ENCODE data around the gene CATSPER1.

DNA sequence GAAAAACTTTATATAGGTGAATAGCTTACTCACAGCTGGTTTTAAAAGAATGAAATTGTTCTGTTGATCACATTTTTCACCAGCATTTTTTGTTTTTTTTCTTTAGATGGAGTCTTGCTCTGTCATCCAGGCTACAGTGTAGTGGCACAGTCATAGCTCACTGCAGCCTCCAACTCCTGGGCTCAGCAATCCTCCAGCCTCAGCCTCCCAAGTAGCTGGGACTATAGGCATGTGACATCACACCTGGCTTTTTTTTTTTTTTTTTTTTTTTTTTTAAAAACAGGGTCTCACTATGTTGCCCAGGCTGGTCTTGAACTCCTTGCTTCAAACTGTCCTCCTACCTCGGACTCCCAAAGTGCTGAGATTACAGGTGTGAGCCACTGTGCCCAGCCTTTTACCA is 47.4 kb upstream of the CATSPER1 start:
- no peak for TF ChIP-seq POLR2A (IDR thresholded peaks at IDR 0.05; ENCODE audit: low read length)
- no peak for TF ChIP-seq RCOR1 (IDR thresholded peaks at IDR 0.05; ENCODE audit: low read depth, low read length)
- TF ChIP-seq RNF2 (IDR thresholded peaks at IDR 0.05; ENCODE audit: borderline replicate concordance, low read depth) = no peak
- TF ChIP-seq, protein P1, sequence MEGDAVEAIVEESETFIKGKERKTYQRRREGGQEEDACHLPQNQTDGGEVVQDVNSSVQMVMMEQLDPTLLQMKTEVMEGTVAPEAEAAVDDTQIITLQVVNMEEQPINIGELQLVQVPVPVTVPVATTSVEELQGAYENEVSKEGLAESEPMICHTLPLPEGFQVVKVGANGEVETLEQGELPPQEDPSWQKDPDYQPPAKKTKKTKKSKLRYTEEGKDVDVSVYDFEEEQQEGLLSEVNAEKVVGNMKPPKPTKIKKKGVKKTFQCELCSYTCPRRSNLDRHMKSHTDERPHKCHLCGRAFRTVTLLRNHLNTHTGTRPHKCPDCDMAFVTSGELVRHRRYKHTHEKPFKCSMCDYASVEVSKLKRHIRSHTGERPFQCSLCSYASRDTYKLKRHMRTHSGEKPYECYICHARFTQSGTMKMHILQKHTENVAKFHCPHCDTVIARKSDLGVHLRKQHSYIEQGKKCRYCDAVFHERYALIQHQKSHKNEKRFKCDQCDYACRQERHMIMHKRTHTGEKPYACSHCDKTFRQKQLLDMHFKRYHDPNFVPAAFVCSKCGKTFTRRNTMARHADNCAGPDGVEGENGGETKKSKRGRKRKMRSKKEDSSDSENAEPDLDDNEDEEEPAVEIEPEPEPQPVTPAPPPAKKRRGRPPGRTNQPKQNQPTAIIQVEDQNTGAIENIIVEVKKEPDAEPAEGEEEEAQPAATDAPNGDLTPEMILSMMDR (IDR thresholded peaks at IDR 0.05) = no peak
